K562 (cell line): ENCODE data around the gene CRTC3. TPM values are rescaled to one million over a fixed set of nuclear protein-coding genes. Genes with fewer than 3 reads are reported as not detected.

Source experiments
- ATAC-seq: fragments of 200-7000 bp; cut with Tn5 transposase; 3 replicates; pipeline ENCODE4 v1.9.1; 2020; ENCODE audit warnings: moderate library complexity
- BruUV-seq: library from RNA; stranded (reverse); fragments of 400-500 nt; replicated peaks from 2 replicates; lab custom pipeline; 2021; lab: Mats Ljungman, UMichigan
- CTCF ChIA-PET: fragments of 300-600 bp; formaldehyde crosslinking; extraction: SDS; loops from one replicate; lab custom pipeline; 2021; ENCODE audit warnings: low intra/inter-chr PET ratio; lab: Yijun Ruan, JAX
- POLR2A ChIA-PET: fragments of 300-600, 350-650 bp; sonication (Branson Sonifier 250); formaldehyde crosslinking; extraction: SDS; loops from one replicate; lab custom pipeline; 2021; ENCODE audit warnings: antibody characterized with exemption, inconsistent platforms; lab: Yijun Ruan, JAX
- DNase-seq, 4 experiments: peaks; one replicate each; pipeline versions ENCODE4 v3.0.0 to v3.0.0-alpha.2; 2011 to 2018; ENCODE audit warnings: low spot score in 3 of 4, mixed read lengths in 3 of 4; ENCODE audit errors: extremely low read depth in 1 of 4
- FAIRE-seq: peaks from 2 replicates; lab custom pipeline; 2011; peaks lifted over from hg19 to GRCh38; lab: Jason Lieb, UNC
- H2AFZ ChIP-seq: 2 replicates; pipeline ENCODE4 v1.6.0; 2011; ENCODE audit warnings: low read depth, low read length, control low read depth, inconsistent platforms
- H3K27ac ChIP-seq: fragments of 200-600 bp; 3 replicates; pipeline ENCODE4 v1.8.0; 2011; ENCODE audit warnings: low read depth, mild to moderate bottlenecking, control low read depth, inconsistent platforms, low read length, moderate library complexity, mixed read lengths; ENCODE audit errors: extremely low read depth
- H3K27me3 ChIP-seq, 2 experiments: fragments of 300-600 bp in 1 of 2; 2 replicates in 1 of 2; 3 replicates in 1 of 2; pipeline versions ENCODE4 v1.6.0 to v1.8.0; 2011; ENCODE audit warnings: inconsistent platforms in 2 of 2, low read length in 2 of 2, mild to moderate bottlenecking in 1 of 2, mixed read lengths in 1 of 2, moderate library complexity in 1 of 2; ENCODE audit not compliant: control insufficient read depth in 2 of 2, insufficient read depth in 2 of 2
- H3K36me3 ChIP-seq: fragments of 300-600 bp; 3 replicates; pipeline ENCODE4 v1.8.0; 2011; ENCODE audit warnings: mild to moderate bottlenecking, low read length, inconsistent platforms; ENCODE audit not compliant: control insufficient read depth, insufficient read depth
- H3K4me1 ChIP-seq, 2 experiments: fragments of 200-600 bp in 1 of 2; replicated peaks in 1 of 2; 2 replicates in 1 of 2; 3 replicates in 1 of 2; pipeline versions ENCODE4 v1.5.1 to v1.8.0; 2011; ENCODE audit warnings: inconsistent platforms in 2 of 2, low read length in 2 of 2, mild to moderate bottlenecking in 1 of 2, mixed read lengths in 1 of 2, moderate library complexity in 1 of 2; ENCODE audit not compliant: control insufficient read depth in 2 of 2, insufficient read depth in 2 of 2
- H3K4me2 ChIP-seq: 2 replicates; pipeline ENCODE4 v1.6.1; 2011; ENCODE audit warnings: low read length, control low read depth, inconsistent platforms, mixed read lengths; ENCODE audit not compliant: insufficient read depth
- H3K4me3 ChIP-seq: fragments of 200-600 bp; sonication (generic), shearing (Covaris generic); 2 replicates; pipeline ENCODE4 v1.5.1; 2016; ENCODE audit warnings: control low read depth, inconsistent platforms
- H3K79me2 ChIP-seq: fragments of 200-600 bp; 3 replicates; pipeline ENCODE4 v1.8.0; 2011; ENCODE audit warnings: low read length, inconsistent platforms; ENCODE audit not compliant: control insufficient read depth, insufficient read depth
- H3K9ac ChIP-seq, 2 experiments: 2 replicates each; pipeline versions ENCODE4 v1.6.0 to v1.6.1; 2011; ENCODE audit warnings: low read depth in 2 of 2, low read length in 2 of 2, control low read depth in 1 of 2, inconsistent platforms in 1 of 2, mild to moderate bottlenecking in 1 of 2, mixed read lengths in 1 of 2; ENCODE audit not compliant: insufficient read depth in 1 of 2
- H3K9me1 ChIP-seq: one replicate; pipeline ENCODE4 v1.6.0; 2011; ENCODE audit warnings: inconsistent platforms, mild to moderate bottlenecking, low read length, moderate library complexity; ENCODE audit not compliant: control insufficient read depth, insufficient read depth
- H3K9me3 ChIP-seq: replicated peaks from 2 replicates; pipeline ENCODE4 v1.5.1; 2011; ENCODE audit warnings: low read depth, low read length, inconsistent platforms; ENCODE audit not compliant: control insufficient read depth, insufficient read depth
- H4K20me1 ChIP-seq: replicated peaks from 2 replicates; pipeline ENCODE4 v1.6.1; 2011; ENCODE audit warnings: low read length, inconsistent platforms, mixed read lengths; ENCODE audit not compliant: control insufficient read depth, insufficient read depth
- ARHGAP35 ChIP-seq: fragments of 450-650 bp; IDR thresholded peaks from 2 replicates; pipeline ENCODE4 v1.6.1; 2018; ENCODE audit not compliant: partially characterized antibody
- CTBP1 ChIP-seq: fragments of 450-650 bp; IDR thresholded peaks from 2 replicates; pipeline ENCODE4 v1.6.1; 2016; ENCODE audit warnings: borderline replicate concordance
- IRF2 ChIP-seq: sonication (generic); formaldehyde crosslinking; IDR thresholded peaks from 2 replicates; pipeline ENCODE4 v1.8.1; 2022; ENCODE audit warnings: mild to moderate bottlenecking, missing genetic modification reagents
- PTRF ChIP-seq: fragments of 450-650 bp; IDR thresholded peaks from 2 replicates; pipeline ENCODE4 v1.6.1; 2016; ENCODE audit warnings: mild to moderate bottlenecking, missing genetic modification characterization, missing compliant biosample characterization
- RFX5 ChIP-seq: IDR thresholded peaks from 2 replicates; pipeline ENCODE4 v1.6.1; 2011; ENCODE audit warnings: low read depth, mild to moderate bottlenecking, improper control_type of control experiment, low read length
- WGBS: fragments of 100-300 bp; shearing (Covaris generic); methylation state at CpG from one replicate; pipeline ENCODE4 v1.1.6; 2016; ENCODE audit warnings: low coverage, mixed read lengths; ENCODE audit not compliant: insufficient coverage; ENCODE audit errors: missing lambda C conversion rate; 5-methylcytosine and 5-hydroxymethylcytosine counted together
- in situ Hi-C: fragments of 300-500 bp; cut with MboI; formaldehyde crosslinking; loops from 4 replicates; pipeline ENCODE4 v1.15.0; 2018; ENCODE audit warnings: inconsistent platforms, mixed read lengths
- intact Hi-C: fragments of 100-400 bp; cut with micrococcal nuclease; formaldehyde crosslinking; loops from 2 replicates; pipeline ENCODE4 v1.14.2; 2022
- polyA plus RNA-seq, 8 experiments: library from polyadenylated mRNA; depleted of rRNA in 4 of 8; stranded (reverse) in 5 of 8; unstranded in 3 of 8; fragments of >200 nt; fragmentation: Nextera tagmentation in 2 of 8; fragmentation: Illumina TruSeq in 1 of 8; extraction: Ambion mirVana in 2 of 8; extraction: Trizol in 1 of 8; gene quantifications; 2 replicates each; pipeline versions ENCODE4 v1.2.1 to v1.2.3, GENCODE V29; 2011 to 2014; ENCODE audit warnings: inconsistent platforms in 1 of 8, missing spikeins in 1 of 8
- total RNA-seq, 7 experiments: library from RNA; depleted of rRNA in 6 of 7; stranded (reverse); fragments of >200 nt in 6 of 7; fragmentation: Illumina TruSeq in 2 of 7; extraction: Trizol in 2 of 7; gene quantifications; 2 replicates each; pipeline versions ENCODE4 v1.2.1 to v1.2.3, GENCODE V29; 2011 to 2021; ENCODE audit warnings: low replicate concordance in 1 of 7
- TF ChIP-seq, protein P1 (sequence below), 2 experiments: fragments of 450-650 bp; IDR thresholded peaks; 2 replicates each; pipeline ENCODE4 v1.6.1; 2016; ENCODE audit warnings: mild to moderate bottlenecking in 2 of 2, borderline replicate concordance in 1 of 2, low read depth in 1 of 2, moderate library complexity in 1 of 2
- TF ChIP-seq, protein P2 (sequence below): fragments of 450-650 bp; formaldehyde crosslinking; conservative IDR thresholded peaks from 2 replicates; pipeline ENCODE4 v1.4.0; 2022; ENCODE audit warnings: mild to moderate bottlenecking, missing genetic modification characterization
- TF ChIP-seq, protein P3 (sequence below): fragments of 250-450 bp; sonication (Bioruptor Pico); IDR thresholded peaks from 2 replicates; pipeline ENCODE4 v1.8.0; 2022; ENCODE audit warnings: inconsistent platforms, mild to moderate bottlenecking, moderate library complexity, borderline replicate concordance
- TF ChIP-seq, protein P4 (sequence below): sonication (generic); formaldehyde crosslinking; IDR thresholded peaks from 2 replicates; pipeline ENCODE4 v1.8.1; 2023; ENCODE audit warnings: mild to moderate bottlenecking, missing genetic modification reagents, moderate library complexity

The CRTC3 gene
- total and polyA plus RNA-seq, 9 of the 15 experiments (the other 6 are each of a cell fraction or from before 2014, with no cell fraction given): 1.2 to 19.0 (median 11.6) TPM

GRCh38 chr15:90594301-90594738, 64.6 kb downstream of the CRTC3 start:
- Histone ChIP-seq H3K4me1 (peaks cover 25 to 40% of the 10 kb centered on the region in 2 experiments), H3K27me3 (no peaks in the 10 kb centered on the region), H4K20me1 (no peaks in the 10 kb centered on the region), H3K27ac (no peak overlapping the region), H3K4me3 (no peak overlapping the region), H3K9me3 (no peaks in the 10 kb centered on the region), H3K9ac (no peak overlapping the region), H2AFZ (no peak overlapping the region), H3K9me1 (no peaks in the 10 kb centered on the region), H3K79me2 (no peaks in the 10 kb centered on the region; the same call in 2 of the 3 replicates), H3K36me3 (peaks cover 6% of the 10 kb centered on the region; the same call in 2 of the 3 replicates), H3K4me2 (no peak overlapping the region)
- CTCF ChIA-PET: no interaction called here
- no TSS peak for BruUV-seq
- 80% methylated on average over 7 of the region's 10 CpGs for WGBS
- intact Hi-C loops (no loop called here), in situ Hi-C loops (no loop called here)
- ATAC-seq (no peak), DNase-seq (no peak), FAIRE-seq (no peak)
- POLR2A ChIA-PET: interaction anchor here (0.7 kb wide), 1 partner anchor 17 kb away, joined by 4 read pairs; no protein-coding TSS in a partner anchor
- TF ChIP-seq ARHGAP35 (no peak), CTBP1 (no peak), IRF2 (no peak), PTRF (no peak), RFX5 (no peak)
- TF ChIP-seq, protein P1, sequence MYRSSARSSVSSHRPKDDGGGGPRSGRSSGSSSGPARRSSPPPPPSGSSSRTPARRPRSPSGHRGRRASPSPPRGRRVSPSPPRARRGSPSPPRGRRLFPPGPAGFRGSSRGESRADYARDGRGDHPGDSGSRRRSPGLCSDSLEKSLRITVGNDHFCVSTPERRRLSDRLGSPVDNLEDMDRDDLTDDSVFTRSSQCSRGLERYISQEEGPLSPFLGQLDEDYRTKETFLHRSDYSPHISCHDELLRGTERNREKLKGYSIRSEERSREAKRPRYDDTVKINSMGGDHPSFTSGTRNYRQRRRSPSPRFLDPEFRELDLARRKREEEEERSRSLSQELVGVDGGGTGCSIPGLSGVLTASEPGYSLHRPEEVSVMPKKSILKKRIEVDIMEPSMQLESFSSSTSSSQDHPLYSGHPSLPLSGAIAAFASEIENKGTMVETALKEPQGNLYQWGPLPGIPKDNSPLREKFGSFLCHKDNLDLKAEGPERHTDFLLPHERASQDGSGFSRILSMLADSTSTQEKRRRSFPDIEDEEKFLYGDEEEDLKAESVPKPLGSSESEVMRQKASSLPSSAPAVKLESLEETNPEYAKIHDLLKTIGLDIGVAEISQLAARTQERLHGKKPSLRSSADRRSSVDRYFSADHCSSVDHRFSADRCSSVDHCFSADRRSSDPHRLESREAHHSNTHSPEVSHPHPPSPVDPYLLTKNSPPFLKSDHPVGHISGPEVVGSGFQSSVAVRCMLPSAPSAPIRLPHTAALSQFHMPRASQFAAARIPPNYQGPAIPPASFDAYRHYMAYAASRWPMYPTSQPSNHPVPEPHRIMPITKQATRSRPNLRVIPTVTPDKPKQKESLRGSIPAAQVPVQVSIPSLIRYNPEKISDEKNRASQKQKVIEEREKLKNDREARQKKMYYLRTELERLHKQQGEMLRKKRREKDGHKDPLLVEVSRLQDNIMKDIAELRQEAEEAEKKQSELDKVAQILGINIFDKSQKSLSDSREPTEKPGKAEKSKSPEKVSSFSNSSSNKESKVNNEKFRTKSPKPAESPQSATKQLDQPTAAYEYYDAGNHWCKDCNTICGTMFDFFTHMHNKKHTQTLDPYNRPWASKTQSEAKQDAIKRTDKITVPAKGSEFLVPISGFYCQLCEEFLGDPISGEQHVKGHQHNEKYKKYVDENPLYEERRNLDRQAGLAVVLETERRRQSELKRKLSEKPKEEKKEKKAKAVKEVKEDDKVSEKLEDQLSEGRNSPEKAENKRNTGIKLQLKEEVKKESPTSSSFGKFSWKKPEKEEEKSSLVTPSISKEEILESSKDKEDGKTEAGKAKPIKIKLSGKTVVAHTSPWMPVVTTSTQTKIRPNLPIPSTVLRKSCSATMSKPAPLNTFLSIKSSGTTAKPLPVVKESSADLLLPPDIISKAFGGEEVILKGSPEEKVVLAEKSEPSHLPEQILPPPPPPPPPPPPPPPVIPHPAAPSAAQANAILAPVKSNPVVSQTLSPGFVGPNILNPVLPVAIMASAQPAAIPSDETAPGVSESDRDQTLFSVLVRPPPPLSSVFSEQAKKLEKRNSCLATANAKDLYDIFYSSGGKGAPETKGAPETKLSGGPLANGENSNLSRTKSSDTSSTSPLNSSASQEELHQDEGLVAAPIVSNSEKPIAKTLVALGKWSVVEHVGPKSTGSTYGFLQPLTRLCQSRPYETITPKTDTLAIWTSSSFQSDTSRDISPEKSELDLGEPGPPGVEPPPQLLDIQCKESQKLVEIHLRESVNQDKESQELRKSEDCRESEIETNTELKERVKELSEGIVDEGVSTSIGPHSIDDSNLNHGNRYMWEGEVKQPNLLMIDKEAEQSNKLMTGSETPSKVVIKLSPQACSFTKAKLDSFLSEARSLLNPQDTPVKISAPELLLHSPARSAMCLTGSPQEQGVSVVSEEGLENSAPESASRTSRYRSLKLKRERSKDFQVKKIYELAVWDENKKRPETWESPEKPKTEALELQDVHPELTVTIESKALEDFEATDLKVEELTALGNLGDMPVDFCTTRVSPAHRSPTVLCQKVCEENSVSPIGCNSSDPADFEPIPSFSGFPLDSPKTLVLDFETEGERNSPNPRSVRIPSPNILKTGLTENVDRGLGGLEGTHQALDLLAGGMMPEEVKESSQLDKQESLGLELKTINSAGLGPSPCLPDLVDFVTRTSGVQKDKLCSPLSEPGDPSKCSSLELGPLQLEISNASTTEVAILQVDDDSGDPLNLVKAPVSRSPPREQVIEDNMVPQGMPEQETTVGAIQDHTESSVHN (IDR thresholded peaks at IDR 0.05; ENCODE audit: borderline replicate concordance in 1 of 2, low read depth in 1 of 2): no peak
- TF ChIP-seq, protein P2, sequence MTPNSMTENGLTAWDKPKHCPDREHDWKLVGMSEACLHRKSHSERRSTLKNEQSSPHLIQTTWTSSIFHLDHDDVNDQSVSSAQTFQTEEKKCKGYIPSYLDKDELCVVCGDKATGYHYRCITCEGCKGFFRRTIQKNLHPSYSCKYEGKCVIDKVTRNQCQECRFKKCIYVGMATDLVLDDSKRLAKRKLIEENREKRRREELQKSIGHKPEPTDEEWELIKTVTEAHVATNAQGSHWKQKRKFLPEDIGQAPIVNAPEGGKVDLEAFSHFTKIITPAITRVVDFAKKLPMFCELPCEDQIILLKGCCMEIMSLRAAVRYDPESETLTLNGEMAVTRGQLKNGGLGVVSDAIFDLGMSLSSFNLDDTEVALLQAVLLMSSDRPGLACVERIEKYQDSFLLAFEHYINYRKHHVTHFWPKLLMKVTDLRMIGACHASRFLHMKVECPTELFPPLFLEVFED: no peak
- TF ChIP-seq, protein P3, sequence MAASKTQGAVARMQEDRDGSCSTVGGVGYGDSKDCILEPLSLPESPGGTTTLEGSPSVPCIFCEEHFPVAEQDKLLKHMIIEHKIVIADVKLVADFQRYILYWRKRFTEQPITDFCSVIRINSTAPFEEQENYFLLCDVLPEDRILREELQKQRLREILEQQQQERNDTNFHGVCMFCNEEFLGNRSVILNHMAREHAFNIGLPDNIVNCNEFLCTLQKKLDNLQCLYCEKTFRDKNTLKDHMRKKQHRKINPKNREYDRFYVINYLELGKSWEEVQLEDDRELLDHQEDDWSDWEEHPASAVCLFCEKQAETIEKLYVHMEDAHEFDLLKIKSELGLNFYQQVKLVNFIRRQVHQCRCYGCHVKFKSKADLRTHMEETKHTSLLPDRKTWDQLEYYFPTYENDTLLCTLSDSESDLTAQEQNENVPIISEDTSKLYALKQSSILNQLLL: no peak
- TF ChIP-seq, protein P4, sequence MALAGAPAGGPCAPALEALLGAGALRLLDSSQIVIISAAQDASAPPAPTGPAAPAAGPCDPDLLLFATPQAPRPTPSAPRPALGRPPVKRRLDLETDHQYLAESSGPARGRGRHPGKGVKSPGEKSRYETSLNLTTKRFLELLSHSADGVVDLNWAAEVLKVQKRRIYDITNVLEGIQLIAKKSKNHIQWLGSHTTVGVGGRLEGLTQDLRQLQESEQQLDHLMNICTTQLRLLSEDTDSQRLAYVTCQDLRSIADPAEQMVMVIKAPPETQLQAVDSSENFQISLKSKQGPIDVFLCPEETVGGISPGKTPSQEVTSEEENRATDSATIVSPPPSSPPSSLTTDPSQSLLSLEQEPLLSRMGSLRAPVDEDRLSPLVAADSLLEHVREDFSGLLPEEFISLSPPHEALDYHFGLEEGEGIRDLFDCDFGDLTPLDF (CRISPR knock-in tag): no peak
